ENCODE data around the gene FBLN2. TPM values are rescaled to one million over a fixed set of nuclear protein-coding genes. Genes with fewer than 3 reads are reported as not detected.

The FBLN2 gene
- total RNA-seq, 1 experiment from 2014 or later = 0.39 TPM

DNA sequence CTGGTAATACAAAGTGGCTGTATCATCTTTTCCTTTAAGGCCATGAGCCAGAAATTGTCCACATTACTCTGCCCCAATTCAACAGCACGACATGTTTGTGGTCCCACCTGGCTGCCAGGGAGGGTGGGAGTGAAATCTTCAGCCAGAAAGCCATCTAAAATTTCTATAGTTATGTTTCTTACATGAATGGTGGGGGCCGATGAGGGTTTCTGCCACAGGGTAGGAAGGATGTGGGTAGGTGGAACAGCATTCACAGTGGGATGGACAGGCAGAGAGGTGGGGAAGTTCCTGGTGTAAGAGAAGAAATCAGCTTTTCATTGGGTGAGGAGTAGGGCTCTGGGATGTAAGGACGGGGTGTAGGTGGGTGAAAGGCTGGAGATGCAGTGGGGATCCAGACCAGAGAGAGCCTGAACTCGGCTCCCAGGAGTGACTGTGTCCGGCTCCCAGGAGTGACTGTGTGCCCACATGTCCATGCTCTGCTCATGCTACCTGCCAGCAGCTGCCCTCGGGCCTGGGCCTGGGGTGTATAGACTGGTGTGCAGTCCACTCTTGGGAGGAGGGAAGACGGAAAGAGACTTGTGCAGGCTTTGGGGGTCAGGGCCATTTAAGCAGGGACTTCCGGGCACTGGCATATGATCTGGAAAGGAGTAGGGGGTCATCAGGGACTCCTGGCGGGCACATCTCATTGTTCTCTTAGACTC is 3.8 kb upstream of the FBLN2 start:
- intact Hi-C loops (cut with micrococcal nuclease) = no loop called here
- Histone ChIP-seq H3K27me3 (ENCODE audit: insufficient read depth, low read length) (no peaks in the 10 kb centered on the region), H3K36me3 (ENCODE audit: control insufficient read depth in 1 of 2, insufficient read depth in 2 of 2, low read length in 2 of 2) (no peaks in the 10 kb centered on the region), H3K79me2 (ENCODE audit: insufficient read depth, low read length) (no peaks in the 10 kb centered on the region), H3K27ac (ENCODE audit: low read depth, low read length) (no peak overlapping the region), H3K9me3 (ENCODE audit: control insufficient read depth in 1 of 2, insufficient read depth in 1 of 2, low read depth in 1 of 2, low read length in 2 of 2) (peaks cover 0 to 8% of the 10 kb centered on the region in 2 experiments; a peak in 1 of 4 replicates), H3K4me2 (ENCODE audit: low read length) (no peak overlapping the region), H2AFZ (ENCODE audit: low read depth, low read length, poor library complexity, severe bottlenecking) (no peak overlapping the region), H3K4me1 (ENCODE audit: control insufficient read depth in 1 of 2, insufficient read depth in 2 of 2, low read length in 2 of 2) (peaks cover 0 to 19% of the 10 kb centered on the region in 2 experiments; a peak in 1 of 4 replicates), H3K9ac (ENCODE audit: low read length) (no peak overlapping the region), H4K20me1 (ENCODE audit: insufficient read depth) (no peaks in the 10 kb centered on the region), H3K4me3 (replicated peaks in 1 of 2; ENCODE audit: low read depth in 1 of 2, low read length in 2 of 2) (no peak overlapping the region), H3K9me2 (ENCODE audit: insufficient read depth) (no peaks in the 10 kb centered on the region)
- no TSS peak for BruUV-seq (replicated peaks)
- ATAC-seq (no peak), DNase-seq (ENCODE audit: low read depth, low spot score) (no peak)
- POLR2A ChIA-PET = no interaction called here
- TF ChIP-seq JUND (IDR thresholded peaks at IDR 0.05) = no peak
- no peak for TF ChIP-seq EZH2 (IDR thresholded peaks at IDR 0.05)
- no peak for TF ChIP-seq SP1 (IDR thresholded peaks at IDR 0.05; ENCODE audit: low read depth)
- no peak for TF ChIP-seq POLR2AphosphoS5 (IDR thresholded peaks at IDR 0.05; ENCODE audit: low read depth, low read length)
- no peak for TF ChIP-seq SIN3A (IDR thresholded peaks at IDR 0.05; ENCODE audit: low read depth)
- TF ChIP-seq, protein P1, sequence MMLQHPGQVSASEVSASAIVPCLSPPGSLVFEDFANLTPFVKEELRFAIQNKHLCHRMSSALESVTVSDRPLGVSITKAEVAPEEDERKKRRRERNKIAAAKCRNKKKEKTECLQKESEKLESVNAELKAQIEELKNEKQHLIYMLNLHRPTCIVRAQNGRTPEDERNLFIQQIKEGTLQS (IDR thresholded peaks at IDR 0.05) = no peak
- no peak for TF ChIP-seq CBX3 (IDR thresholded peaks at IDR 0.05; ENCODE audit: low read depth)
- no peak for TF ChIP-seq EZH2phosphoT487 (IDR thresholded peaks at IDR 0.05; ENCODE audit: borderline replicate concordance)
- RAD21 ChIA-PET (ENCODE audit: low non-redundant PET in 1 of 2, low total read pairs in 2 of 2, uncharacterized antibody in 2 of 2, unreplicated experiment in 2 of 2) = no interaction called here
- CTCF ChIA-PET = no interaction called here

DNA sequence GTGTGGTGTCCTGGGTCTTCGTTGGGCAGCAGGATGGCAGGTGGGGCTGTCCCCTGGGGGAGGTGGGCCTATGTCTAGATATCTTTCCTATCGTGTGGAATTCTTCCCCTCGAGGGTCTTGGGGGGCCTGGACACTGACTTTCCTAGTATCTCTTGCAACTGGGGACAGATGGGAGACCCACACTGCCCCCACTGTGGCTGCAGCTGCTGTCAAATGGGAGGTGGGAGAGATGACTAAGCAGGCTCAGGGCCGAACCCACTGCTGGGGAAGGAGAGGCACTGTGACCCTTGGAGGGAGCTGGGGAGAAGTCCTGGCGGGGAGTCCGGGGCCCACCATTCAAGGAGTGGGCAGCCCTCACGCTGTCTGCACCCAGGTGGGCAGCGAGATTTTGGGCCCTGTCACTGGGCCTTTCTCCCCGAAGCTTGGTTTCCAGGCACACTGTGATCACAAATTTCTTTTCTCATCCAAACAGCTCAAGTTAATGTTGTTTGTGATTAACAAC is 2.9 kb upstream of the FBLN2 start:
- no peak overlapping the region for H2AFZ ChIP-seq (ENCODE audit: low read depth, low read length, poor library complexity, severe bottlenecking)
- H3K9ac ChIP-seq (ENCODE audit: low read length) = no peak overlapping the region
- H4K20me1 ChIP-seq (ENCODE audit: insufficient read depth) = no peaks in the 10 kb centered on the region
- no peaks in the 10 kb centered on the region for H3K27me3 ChIP-seq (ENCODE audit: insufficient read depth, low read length)
- BruUV-seq (replicated peaks) = no TSS peak
- no peak overlapping the region for H3K4me3 ChIP-seq (replicated peaks in 1 of 2; ENCODE audit: low read depth in 1 of 2, low read length in 2 of 2)
- peaks cover 0 to 14% of the 10 kb centered on the region in 2 experiments; a peak in 1 of 4 replicates for H3K4me1 ChIP-seq (ENCODE audit: control insufficient read depth in 1 of 2, insufficient read depth in 2 of 2, low read length in 2 of 2)
- H3K9me2 ChIP-seq (ENCODE audit: insufficient read depth) = no peaks in the 10 kb centered on the region
- H3K79me2 ChIP-seq (ENCODE audit: insufficient read depth, low read length) = no peaks in the 10 kb centered on the region
- intact Hi-C loops (cut with micrococcal nuclease) = no loop called here
- DNase-seq (ENCODE audit: low read depth, low spot score) (no peak), ATAC-seq (no peak)
- CTCF ChIA-PET = no interaction called here
- RAD21 ChIA-PET (ENCODE audit: low non-redundant PET in 1 of 2, low total read pairs in 2 of 2, uncharacterized antibody in 2 of 2, unreplicated experiment in 2 of 2) = no interaction called here
- TF ChIP-seq CBX3 (IDR thresholded peaks at IDR 0.05; ENCODE audit: low read depth) = no peak
- TF ChIP-seq RAD21 (IDR thresholded peaks at IDR 0.05; ENCODE audit: low read depth) = no peak
- no peak overlapping the region for H3K27ac ChIP-seq (ENCODE audit: low read depth, low read length)
- peaks cover 0 to 8% of the 10 kb centered on the region in 2 experiments; a peak in 1 of 4 replicates for H3K9me3 ChIP-seq (ENCODE audit: control insufficient read depth in 1 of 2, insufficient read depth in 1 of 2, low read depth in 1 of 2, low read length in 2 of 2)
- H3K4me2 ChIP-seq (ENCODE audit: low read length) = no peak overlapping the region
- no peaks in the 10 kb centered on the region for H3K36me3 ChIP-seq (ENCODE audit: control insufficient read depth in 1 of 2, insufficient read depth in 2 of 2, low read length in 2 of 2)
- POLR2A ChIA-PET = no interaction called here

Measured in HCT116 (cell line).